HG02885 (cell line): ENCODE results near the gene LEFTY2.
A peak's percentile ranks its signal among the peaks of the same experiment; 100 is the strongest.
"Not testable (repeated sequence)": the region's sequence is repeated elsewhere in the genome, so short reads cannot be mapped to it uniquely, and the experiment has no call there.

Source experiments
- ATAC-seq: cut with Tn5 transposase; IDR thresholded peaks from one replicate; pipeline ENCODE4 v1.9.1; 2021; ENCODE audit warnings: mild to moderate bottlenecking; ENCODE audit not compliant: unreplicated experiment, poor library complexity

The LEFTY2 gene

GRCh38 chr1:225941187-225941941 is at the start of gene LEFTY2:
Gene LEFTY2 (minus strand): TSS chr1:225941220. CDS start chr1:225941140, 80 bp downstream.
- no peak for ATAC-seq

- ATAC-seq = no peak
These were observed 46.7 kb upstream of the LEFTY2 start for GRCh38 chr1:225987491-225988316.

DNA sequence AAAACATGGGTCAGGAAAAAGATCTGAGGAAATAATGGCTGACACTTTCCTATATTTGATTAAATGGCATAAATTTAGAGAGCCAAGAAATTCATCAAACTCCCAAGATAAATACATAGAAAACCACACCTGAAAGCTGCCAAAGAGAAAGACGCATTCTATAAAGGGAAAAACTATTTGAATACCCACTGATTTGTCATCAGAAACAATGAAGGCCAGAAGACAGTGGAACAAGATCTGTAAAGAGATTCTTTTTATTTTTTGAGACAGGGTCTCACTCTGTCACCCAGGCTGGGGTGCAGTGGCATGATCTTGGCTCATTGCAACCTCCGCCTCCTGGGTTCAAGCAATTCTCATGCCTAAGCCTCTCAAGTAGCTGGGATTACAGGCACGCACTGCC is 40.7 kb upstream of the LEFTY2 start:
- ATAC-seq = no peak

DNA sequence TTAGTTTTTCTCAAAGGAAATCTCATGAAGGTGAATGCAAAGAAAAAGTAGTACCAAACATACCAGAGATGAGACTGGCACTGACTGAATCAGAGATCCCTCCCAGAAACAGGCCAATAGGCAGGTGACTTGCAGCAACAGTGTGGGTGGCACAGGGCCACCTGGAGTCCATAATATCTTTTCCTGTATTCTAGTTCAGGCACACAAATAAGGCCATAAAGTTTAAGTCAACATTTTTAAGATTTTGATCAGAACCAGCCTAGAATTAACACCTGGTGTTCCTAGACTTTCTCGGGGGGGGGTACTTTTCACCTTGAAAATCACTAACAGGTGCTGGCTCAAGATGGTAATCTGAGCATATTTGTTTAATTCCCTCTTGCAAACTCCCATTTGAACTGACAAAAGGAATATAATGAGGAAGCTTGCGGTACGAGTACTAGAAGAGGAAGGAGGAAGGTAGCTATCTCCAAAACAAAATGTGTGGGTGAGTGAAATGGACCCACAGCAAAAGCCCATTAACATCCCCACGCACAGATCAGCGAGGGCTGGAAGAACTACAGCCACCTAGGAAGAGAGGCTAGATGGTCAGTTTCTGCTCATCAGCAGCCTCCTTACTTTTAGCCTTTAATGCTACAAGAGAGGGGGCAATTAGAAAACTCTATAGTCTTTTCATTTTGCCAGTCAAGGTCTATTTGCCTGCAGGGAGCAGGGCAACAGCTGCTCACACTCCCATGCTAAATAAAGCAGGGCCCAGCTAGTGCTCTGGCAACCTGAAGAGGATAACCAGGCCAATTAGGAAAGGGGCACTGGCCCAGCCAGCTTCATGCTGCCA is 39.2 kb upstream of the LEFTY2 start:
- no peak for ATAC-seq

DNA sequence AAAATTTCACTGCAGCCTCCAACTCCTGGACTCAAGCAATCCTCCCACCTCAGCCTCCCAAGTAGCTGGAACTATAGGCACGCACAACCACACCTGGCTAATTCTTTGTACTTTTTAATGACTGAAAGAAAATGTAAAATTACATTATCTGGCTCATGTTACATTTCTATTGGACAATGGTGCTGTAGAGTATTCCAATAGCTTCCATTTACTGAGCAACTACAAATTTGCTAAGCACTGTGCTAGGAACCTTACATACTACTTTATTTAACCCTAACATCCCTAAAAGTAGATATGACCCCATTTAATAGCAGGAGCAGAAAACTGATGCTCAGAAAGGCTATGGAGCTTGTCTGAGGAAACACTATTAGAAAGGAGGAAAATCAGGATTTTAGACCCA is 38.4 kb upstream of the LEFTY2 start:
- ATAC-seq = no peak

GRCh38 chr1:225977937-225978748 is 37.1 kb upstream of the LEFTY2 start:
- peak; percentile 61 for ATAC-seq

DNA sequence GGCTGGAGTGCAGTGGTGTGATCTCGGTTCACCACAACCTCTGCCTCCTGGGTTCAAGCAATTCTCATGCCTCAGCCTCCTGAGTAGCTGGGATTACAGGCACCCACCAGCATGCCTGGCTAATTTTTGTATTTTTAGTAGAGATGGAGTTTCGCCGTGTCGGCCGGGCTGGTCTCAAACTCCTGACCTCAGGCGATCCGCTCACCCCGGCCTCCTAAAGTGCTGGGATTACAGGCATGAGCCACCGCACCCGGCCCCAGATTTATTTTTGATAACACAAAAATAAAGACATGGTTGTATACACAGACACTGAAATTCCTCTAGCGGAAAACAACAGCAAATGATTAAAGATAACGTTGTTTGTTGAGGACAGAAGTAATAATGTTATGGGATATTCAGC is 34.1 kb upstream of the LEFTY2 start:
- not testable (repeated sequence) for ATAC-seq

DNA sequence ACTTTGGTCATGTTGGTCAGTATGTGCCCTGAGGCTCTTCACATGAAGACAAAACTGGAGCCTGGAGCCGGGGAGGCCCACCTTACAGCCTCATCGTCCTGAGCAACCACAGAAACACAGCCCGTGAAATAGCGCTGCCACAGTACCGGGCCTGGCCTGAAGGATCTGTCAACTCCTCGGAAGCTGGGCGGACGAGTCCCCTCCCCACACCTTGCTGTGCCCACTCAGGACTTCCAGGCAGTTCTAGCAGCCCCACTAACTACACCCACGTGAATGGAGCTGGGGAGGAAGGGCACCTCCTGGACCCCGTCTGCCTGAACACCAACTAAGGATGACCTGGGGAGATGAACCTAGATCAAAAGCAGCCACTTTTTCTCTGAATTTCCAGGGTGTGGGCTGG is 33.4 kb upstream of the LEFTY2 start:
- no peak for ATAC-seq

- ATAC-seq = no peak
These were observed 32.1 kb upstream of the LEFTY2 start for GRCh38 chr1:225973158-225973557.

DNA sequence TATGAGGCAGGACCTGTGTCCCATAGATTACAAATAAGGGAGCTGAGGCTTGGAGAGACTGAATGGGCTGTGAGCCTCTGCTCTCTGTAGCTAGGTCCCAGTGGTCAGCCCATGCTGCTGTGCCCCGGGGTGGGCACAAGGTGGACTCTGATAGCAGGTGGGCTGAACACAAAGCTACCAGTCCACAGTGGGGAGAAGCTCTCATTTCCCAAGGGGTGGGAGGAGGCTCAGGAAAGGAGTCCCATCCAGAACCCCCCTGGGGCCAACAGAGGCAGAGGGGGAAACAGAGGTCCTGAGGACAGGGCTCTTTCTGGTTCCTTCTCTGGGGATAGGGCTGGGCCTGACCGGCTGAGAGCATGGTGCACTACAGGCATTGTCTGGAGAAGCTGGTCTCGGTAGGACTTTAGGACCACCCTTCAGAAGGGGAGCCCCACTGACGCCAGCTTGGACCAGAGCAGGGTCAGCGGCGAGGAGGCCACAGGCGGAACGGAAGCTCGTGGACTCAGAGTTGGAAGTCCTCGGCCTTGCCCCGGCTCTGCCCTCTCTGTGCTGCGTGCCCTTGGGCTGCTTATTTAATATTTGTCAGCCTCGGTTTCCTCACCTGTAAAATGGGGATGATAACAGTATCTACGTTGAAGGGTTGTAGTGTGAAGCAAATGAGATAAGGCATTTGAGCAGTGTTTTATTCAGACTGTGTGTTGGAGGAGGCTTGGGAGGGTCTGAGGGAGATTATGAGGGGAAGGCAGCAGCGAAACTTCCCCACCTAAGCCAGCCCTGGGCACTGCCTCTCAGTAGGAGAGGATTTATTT is 31.5 kb upstream of the LEFTY2 start:
- no peak for ATAC-seq

DNA sequence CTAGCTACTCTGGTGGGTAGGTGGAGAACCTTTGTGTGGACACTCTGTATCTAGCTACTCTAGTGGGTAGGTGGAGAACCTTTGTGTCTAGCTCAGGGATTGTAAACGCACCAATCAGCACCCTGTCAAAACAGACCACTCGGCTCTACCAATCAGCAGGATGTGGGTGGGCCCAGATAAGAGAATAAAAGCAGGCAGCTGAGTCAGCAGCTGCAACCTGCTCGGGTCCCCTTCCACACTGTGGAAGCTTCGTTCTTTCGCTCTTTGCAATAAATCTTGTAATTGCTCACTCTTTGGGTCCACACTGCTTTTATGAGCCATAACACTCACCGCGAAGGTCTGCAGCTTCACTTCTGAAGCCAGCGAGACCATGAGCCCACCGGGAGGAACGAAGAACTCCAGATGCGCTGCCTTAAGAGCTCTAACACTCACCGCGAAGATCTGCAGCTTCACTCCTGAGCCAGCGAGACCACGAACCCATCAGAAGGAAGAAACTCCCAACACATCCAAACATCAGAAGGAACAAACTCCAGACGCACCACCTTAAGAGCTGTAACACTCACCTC is 29.7 kb upstream of the LEFTY2 start:
- not testable (repeated sequence) for ATAC-seq

- not testable (repeated sequence) for ATAC-seq
These were observed 28.7 kb upstream of the LEFTY2 start for GRCh38 chr1:225969751-225970150.

GRCh38 chr1:225965231-225965630 is 24.2 kb upstream of the LEFTY2 start:
- ATAC-seq = no peak

DNA sequence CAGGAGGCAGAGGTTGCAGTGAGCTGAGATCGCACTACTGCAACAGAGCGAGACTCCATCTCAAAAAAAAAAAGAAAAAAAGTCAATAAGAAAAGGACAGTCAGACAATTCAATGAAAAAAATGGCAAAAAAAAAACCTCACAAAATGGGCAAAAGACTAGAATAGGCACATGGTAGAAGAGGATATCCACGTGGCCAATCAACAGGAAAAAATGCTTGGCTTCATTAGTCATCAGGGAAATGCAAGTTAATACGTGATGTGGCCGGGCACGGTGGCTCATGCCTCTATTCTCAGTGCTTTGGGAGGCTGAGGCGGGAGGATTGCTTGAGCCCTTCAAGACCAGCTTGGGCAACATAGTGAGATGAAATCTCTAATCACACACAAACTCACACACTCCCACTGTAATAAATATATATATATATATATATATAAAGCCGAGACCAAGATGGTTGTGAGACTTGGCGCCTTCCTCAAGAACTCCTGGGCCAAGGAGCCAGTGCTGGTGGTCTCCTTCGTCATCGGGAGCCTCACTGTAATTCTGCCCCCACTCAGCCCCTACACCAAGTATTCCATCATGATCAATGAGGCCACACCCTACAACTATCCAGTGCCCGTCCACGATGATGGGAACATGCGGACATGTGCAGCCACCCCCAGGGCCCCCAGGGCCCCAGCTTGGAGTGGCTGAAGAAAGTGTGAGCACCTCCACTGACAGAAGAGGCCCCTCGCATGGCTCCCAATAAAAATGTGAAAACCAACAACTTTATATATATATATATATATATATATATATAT is 22.9 kb upstream of the LEFTY2 start:
- ATAC-seq = no peak

- peak; percentile 84 for ATAC-seq
These were observed 21.5 kb upstream of the LEFTY2 start for GRCh38 chr1:225962440-225962975.

GRCh38 chr1:225961659-225962439 is 20.8 kb upstream of the LEFTY2 start:
- no peak for ATAC-seq

GRCh38 chr1:225958041-225958440 is 17.0 kb upstream of the LEFTY2 start:
- no peak for ATAC-seq
